ENCODE results near the gene MYMK.

DNA sequence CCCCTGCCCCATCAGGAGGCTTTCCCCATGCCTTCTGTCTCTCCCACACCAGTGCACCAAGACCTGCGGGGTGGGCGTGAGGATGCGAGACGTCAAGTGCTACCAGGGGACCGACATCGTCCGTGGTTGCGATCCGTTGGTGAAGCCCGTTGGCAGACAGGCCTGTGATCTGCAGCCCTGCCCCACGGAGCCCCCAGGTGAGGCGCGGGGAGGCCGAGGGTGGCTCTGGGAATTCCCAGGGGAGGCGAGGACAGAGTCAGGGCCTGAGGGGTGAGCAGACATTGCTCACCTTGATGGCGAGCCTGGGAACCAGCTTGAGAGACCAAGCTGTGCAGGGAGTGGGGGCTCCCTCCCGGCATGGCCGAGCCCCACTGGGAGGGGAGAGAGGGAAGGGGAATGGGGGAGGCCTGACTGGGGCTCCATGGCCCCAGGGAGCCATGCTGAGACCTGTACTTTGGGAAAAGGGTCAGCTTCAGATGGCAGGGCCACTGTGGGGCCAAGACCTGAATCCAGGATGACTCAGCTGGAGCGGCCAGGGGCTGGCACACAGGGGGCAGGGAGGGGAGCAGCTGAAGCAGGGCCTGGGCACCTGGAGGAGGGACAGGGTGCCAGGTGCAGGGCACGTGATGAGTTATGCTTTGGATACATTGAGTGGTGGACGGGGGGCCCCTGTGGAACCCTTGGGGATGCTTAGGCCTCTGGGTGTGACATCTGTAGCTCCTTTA is 49.2 kb upstream of the MYMK start:
- TF ChIP-seq, protein P1, sequence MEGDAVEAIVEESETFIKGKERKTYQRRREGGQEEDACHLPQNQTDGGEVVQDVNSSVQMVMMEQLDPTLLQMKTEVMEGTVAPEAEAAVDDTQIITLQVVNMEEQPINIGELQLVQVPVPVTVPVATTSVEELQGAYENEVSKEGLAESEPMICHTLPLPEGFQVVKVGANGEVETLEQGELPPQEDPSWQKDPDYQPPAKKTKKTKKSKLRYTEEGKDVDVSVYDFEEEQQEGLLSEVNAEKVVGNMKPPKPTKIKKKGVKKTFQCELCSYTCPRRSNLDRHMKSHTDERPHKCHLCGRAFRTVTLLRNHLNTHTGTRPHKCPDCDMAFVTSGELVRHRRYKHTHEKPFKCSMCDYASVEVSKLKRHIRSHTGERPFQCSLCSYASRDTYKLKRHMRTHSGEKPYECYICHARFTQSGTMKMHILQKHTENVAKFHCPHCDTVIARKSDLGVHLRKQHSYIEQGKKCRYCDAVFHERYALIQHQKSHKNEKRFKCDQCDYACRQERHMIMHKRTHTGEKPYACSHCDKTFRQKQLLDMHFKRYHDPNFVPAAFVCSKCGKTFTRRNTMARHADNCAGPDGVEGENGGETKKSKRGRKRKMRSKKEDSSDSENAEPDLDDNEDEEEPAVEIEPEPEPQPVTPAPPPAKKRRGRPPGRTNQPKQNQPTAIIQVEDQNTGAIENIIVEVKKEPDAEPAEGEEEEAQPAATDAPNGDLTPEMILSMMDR (conservative IDR thresholded peaks at IDR 0.05; ENCODE audit: low read depth, low read length) = no peak
- TF ChIP-seq POLR2A (IDR thresholded peaks at IDR 0.05; ENCODE audit: low read depth, low read length) (no peak), MAFK (IDR thresholded peaks at IDR 0.05; ENCODE audit: low read depth, low read length) (no peak), FOS (IDR thresholded peaks at IDR 0.05; ENCODE audit: low read depth, low read length) (no peak), RCOR1 (IDR thresholded peaks at IDR 0.05; ENCODE audit: insufficient replicate concordance, low read length) (no peak), CEBPB (IDR thresholded peaks at IDR 0.05; ENCODE audit: low read depth, low read length) (no peak), NFE2L2 (IDR thresholded peaks at IDR 0.05; ENCODE audit: low read depth, low read length) (no peak), MXI1 (IDR thresholded peaks at IDR 0.05; ENCODE audit: borderline replicate concordance, low read depth, low read length) (no peak), BHLHE40 (IDR thresholded peaks at IDR 0.05; ENCODE audit: low read depth, low read length) (no peak)
- TF ChIP-seq, protein P2, sequence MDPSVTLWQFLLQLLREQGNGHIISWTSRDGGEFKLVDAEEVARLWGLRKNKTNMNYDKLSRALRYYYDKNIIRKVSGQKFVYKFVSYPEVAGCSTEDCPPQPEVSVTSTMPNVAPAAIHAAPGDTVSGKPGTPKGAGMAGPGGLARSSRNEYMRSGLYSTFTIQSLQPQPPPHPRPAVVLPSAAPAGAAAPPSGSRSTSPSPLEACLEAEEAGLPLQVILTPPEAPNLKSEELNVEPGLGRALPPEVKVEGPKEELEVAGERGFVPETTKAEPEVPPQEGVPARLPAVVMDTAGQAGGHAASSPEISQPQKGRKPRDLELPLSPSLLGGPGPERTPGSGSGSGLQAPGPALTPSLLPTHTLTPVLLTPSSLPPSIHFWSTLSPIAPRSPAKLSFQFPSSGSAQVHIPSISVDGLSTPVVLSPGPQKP (IDR thresholded peaks at IDR 0.05; ENCODE audit: borderline replicate concordance, low read depth, low read length) = no peak
